Small intestine (tissue), 7 donors: Measurements from ENCODE around the gene AFG1L. TPM values are rescaled to one million over a fixed set of nuclear protein-coding genes. Genes with fewer than 3 reads are reported as not detected.
"Not testable (repeated sequence)": the region's sequence is repeated elsewhere in the genome, so short reads cannot be mapped to it uniquely, and the experiment has no call there.

Experiments used
- DNase-seq, 2 donors: peaks; one replicate each; pipeline versions ENCODE4 v3.0.0 to v3.0.0-alpha.2; 2013
- FAIRE-seq: peaks from 2 replicates; lab custom pipeline; 2012; peaks lifted over from hg19 to GRCh38; lab: Jason Lieb, UNC
- H3K27ac ChIP-seq, 3 donors: one replicate each; pipeline ENCODE4 v1.5.1; 2013; ENCODE audit warnings: low read length in 2 of 3, mild to moderate bottlenecking in 2 of 3, control low read depth in 1 of 3, inconsistent platforms in 1 of 3, low read depth in 1 of 3, moderate library complexity in 1 of 3
- H3K27me3 ChIP-seq, 3 donors: one replicate each; pipeline ENCODE4 v1.6.1; 2013; ENCODE audit warnings: low read length in 3 of 3, inconsistent platforms in 1 of 3; ENCODE audit not compliant: control insufficient read depth in 3 of 3, insufficient read depth in 3 of 3
- H3K36me3 ChIP-seq, 3 donors: one replicate each; pipeline ENCODE4 v1.6.1; 2013; ENCODE audit warnings: low read length in 3 of 3, inconsistent platforms in 1 of 3, low read depth in 1 of 3, mild to moderate bottlenecking in 1 of 3, moderate library complexity in 1 of 3; ENCODE audit not compliant: control insufficient read depth in 3 of 3, insufficient read depth in 2 of 3
- H3K4me1 ChIP-seq, 3 donors: one replicate each; pipeline ENCODE4 v1.6.1; 2013; ENCODE audit warnings: low read length in 2 of 3, inconsistent platforms in 1 of 3, low read depth in 1 of 3, mild to moderate bottlenecking in 1 of 3, moderate library complexity in 1 of 3; ENCODE audit not compliant: control insufficient read depth in 3 of 3, insufficient read depth in 2 of 3
- H3K4me3 ChIP-seq, 3 donors: one replicate each; pipeline ENCODE4 v1.5.1; 2013; ENCODE audit warnings: low read length in 3 of 3, control low read depth in 1 of 3, inconsistent platforms in 1 of 3, low read depth in 1 of 3, mild to moderate bottlenecking in 1 of 3, moderate library complexity in 1 of 3
- H3K9me3 ChIP-seq, 2 donors: one replicate each; pipeline ENCODE4 v1.6.1; 2013; ENCODE audit warnings: low read depth in 1 of 2, low read length in 1 of 2; ENCODE audit not compliant: control insufficient read depth in 2 of 2, insufficient read depth in 1 of 2
- WGBS, 3 donors: extraction: QIAGEN DNeasy Blood & Tissue Kit; methylation state at CpG; one replicate each; pipeline ENCODE4 v1.1.7; 2013; 5-methylcytosine and 5-hydroxymethylcytosine counted together
- polyA plus RNA-seq, 4 donors: library from polyadenylated mRNA; stranded (reverse) in 3 of 4; unstranded in 1 of 4; fragments of 200-250 nt in 3 of 4; fragments of 120-200 nt in 1 of 4; gene quantifications; one replicate each; pipeline versions ENCODE4 v1.2.1 to v1.2.3, GENCODE V29; 2013
- donor health status: healthy with polysubstance abuse.
- donor health status: control.
- donor health status: control.
- donor health status: Bipolar disorder and iron deficiency.
- donor health status: healthy.

Gene AFG1L
- polyA plus RNA-seq, 4 donors: 2.2 to 10.8 (median 3.5) TPM

DNA sequence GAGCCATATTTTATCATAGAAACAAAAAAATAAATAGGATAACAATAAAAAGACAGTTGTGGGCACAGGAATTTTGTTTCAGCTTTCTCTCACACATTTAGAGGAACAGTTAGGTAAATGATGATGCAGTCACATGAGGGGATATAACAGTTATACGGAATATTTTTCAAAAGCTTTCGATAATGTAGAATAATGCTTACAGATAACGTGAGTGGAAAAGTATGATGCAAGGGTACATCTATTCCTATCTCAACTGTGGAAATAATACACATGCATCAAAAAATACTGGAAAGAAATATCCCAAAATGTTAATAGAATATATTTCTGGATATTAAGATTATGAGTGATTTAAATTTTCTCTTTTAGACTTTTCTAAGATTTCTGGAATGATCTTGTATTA is 114.0 kb downstream of the AFG1L start:
- Histone ChIP-seq H3K27ac (peak overlapping the region in 1 of 3 donors; percentile 53), H3K9me3 (peaks cover 0 to 19% of the 10 kb centered on the region in 2 donors), H3K27me3 (no peaks in the 10 kb centered on the region), H3K4me3 (no peak overlapping the region), H3K36me3 (peaks cover 0 to 11% (median 0%) of the 10 kb centered on the region in 3 donors), H3K4me1 (peaks cover 0 to 23% (median 2%) of the 10 kb centered on the region in 3 donors)
- DNase-seq: no peak
- WGBS, 3 donors: 32 to 61% (median 40%) methylated on average over 3 of the region's 3 CpGs
- FAIRE-seq: no peak

DNA sequence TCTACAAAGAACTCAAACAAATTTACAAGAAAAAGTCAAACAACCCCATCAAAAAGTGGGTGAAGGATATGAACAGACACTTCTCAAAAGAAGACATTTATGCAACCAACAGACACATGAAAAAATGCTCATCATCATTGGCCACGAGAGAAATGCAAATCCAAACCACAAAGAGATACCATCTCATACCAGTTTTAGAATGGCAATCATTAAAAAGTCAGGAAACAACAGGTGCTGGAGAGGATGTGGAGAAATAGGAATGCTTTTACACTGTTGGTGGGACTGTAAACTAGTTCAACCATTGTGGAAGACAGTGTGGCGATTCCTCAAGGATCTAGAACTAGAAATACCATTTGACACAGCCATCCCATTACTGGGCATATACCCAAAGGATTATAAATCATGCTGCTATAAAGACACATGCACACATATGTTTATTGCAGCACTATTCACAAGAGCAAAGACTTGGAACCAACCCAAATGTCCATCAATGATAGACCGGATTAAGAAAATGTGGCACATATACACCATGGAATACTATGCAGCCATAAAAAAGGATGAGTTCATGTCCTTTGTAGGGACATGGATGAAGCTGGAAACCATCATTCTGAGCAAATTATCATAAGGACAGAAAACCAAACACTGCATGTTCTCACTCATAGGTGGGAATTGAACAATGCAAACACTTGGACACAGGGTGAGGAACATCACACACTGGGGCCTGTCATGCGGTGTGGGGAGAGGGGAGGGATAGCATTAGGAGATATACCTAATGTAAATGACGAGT is 121.4 kb downstream of the AFG1L start:
- WGBS, 3 donors: 84 to 91% (median 89%) methylated on average over 4 to 5 of the region's 5 CpGs
- not testable (repeated sequence) for FAIRE-seq, H3K4me1 ChIP-seq, H3K4me3 ChIP-seq, H3K9me3 ChIP-seq, H3K27me3 ChIP-seq, H3K27ac ChIP-seq, H3K36me3 ChIP-seq, DNase-seq

DNA sequence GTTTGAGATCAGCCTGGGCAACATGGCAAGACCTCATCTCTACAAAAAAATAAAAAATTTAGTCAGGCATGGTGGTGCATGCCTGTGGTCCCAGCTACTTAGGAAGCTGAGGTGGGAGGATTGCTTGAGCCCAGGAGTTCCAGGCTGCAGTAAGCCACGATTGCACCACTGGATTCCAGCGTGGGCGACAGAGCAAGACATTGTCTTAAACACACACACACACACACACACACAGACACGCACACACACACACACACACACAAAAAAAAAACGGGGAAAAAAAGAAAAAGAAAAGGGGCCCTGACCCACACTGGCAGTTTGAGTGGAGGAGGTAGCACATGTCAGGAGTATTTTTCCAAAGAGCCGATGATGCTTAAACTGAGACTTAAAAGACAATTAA is 122.2 kb downstream of the AFG1L start:
- Histone ChIP-seq H3K4me3 (no peak overlapping the region), H3K9me3 (no peaks in the 10 kb centered on the region), H3K36me3 (no peaks in the 10 kb centered on the region), H3K27ac (no peak overlapping the region), H3K4me1 (no peaks in the 10 kb centered on the region), H3K27me3 (no peaks in the 10 kb centered on the region)
- FAIRE-seq (no peak), DNase-seq (no peak)
- 84 to 91% (median 88%) methylated on average over 6 of the region's 6 CpGs for WGBS, 3 donors

DNA sequence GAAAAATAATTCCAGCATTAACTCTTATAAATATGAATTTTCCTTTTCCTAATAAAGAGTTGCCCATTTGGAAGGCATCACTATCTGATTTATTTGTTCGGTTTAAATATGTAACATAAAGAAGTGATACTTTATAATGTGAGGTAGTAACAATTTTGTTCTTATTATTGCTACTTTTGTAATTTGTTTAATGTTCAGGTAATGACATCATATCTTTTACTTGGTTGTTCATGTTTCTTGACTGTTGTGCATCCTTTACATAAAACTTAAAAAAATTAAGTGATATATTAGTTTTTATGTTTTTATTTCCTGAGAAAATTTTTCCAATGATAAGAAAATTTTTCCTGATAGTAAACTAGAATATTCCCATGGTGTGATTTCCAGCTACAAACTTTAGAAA is 124.6 kb downstream of the AFG1L start:
- Histone ChIP-seq H3K27ac (no peak overlapping the region), H3K4me3 (no peak overlapping the region), H3K36me3 (no peaks in the 10 kb centered on the region), H3K9me3 (no peaks in the 10 kb centered on the region), H3K4me1 (no peaks in the 10 kb centered on the region), H3K27me3 (no peaks in the 10 kb centered on the region)
- FAIRE-seq (no peak), DNase-seq (no peak)
- WGBS, 3 donors: 95 to 100% (median 96%) methylated on average over 1 of the region's 1 CpG

DNA sequence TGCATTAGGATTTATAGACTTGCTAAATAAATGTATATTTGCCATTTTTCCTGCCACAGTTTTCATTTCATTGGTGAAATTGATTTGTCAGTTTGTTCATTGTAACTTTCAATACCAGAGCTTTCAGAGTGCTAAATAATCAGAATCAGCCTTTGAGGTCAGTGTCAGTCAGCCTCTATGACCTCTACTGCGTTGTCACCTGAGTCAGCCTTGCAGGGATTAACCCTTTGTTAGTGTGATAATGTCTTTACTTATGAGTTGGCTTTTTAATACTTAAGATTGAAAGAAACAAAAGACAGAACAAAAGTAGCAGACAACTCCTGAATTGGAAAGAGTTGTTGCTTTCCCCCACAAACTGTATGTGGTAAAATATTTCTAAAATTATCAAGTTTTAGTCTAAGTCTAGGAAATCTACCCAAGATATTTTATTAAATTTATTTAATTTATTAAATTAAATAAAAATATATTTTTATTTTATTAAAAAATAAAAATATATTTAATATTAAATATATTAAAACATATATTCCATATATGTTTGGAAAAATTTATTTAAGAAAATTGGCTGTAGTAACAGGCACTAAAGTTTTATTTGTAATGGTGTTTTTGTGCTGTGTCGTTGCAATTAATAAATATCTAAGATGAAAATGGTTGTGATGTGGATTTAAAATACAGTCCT is 125.2 kb downstream of the AFG1L start:
- FAIRE-seq (peak; percentile 68), DNase-seq (no peak)
- 57 to 65% (median 59%) methylated on average over 2 of the region's 2 CpGs for WGBS, 3 donors
- H3K4me3 ChIP-seq: no peak overlapping the region
- H3K4me1 ChIP-seq: peaks cover 0 to 2% (median 0%) of the 10 kb centered on the region in 3 donors
- no peak overlapping the region for H3K27ac ChIP-seq
- H3K36me3 ChIP-seq: no peaks in the 10 kb centered on the region
- no peaks in the 10 kb centered on the region for H3K9me3 ChIP-seq
- H3K27me3 ChIP-seq: no peaks in the 10 kb centered on the region

DNA sequence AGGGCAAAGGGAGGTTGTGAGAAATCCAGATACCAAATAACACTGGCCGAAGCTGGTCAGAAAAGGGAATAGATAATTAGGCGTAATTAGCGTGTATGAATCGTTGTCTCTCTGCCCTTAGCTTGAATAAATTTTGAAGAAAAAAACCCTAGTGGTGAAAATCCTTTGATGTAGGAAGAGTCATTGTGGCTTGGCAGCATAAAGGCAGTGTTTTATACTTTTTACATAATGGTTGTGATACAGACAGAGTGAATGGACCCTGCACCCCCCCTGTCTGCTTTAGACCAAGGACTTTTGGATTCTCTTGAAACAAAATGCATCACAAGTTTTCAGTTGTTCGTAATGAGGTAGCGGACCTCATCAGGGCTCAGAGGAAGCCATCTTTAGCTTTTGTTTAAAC is 126.5 kb downstream of the AFG1L start:
- no peaks in the 10 kb centered on the region for H3K9me3 ChIP-seq
- H3K4me1 ChIP-seq: peaks cover 0 to 3% (median 0%) of the 10 kb centered on the region in 3 donors
- WGBS, 3 donors: 94 to 98% (median 95%) methylated on average over 6 of the region's 6 CpGs
- FAIRE-seq (no peak), DNase-seq (no peak)
- no peak overlapping the region for H3K27ac ChIP-seq
- no peak overlapping the region for H3K4me3 ChIP-seq
- H3K36me3 ChIP-seq: no peaks in the 10 kb centered on the region
- no peaks in the 10 kb centered on the region for H3K27me3 ChIP-seq

DNA sequence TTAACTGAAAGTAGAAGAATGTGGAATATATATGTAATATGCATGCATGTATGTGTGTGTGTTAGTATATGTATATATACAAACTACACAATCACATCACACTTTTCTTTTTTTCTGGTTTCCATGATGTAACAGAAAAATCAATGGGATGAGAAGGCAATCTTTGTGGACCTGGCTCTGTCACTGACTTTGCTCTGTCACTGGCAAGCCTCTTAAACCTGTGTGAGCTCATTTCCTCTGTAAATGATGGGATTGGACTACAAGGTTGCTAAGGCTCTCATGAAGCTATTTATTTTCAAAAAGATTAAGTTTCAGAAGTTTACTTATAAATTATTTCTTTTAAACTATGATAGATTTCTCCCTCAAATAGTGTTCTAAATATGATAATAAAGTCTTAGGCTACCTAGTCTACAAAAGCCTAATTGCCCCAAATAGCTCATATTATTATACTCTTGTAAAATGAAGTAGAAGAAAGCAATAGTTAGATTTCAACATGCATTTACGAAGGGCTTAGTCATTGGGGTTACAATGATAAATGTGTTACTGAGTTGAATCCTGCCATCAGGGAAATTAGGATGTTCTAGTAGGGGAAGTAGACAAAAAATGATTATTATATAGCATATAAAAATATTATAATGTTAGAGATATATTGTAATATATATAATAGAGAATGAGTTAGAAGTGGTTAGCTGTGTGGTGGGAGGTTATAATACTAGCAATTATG is 129.3 kb downstream of the AFG1L start:
- Histone ChIP-seq H3K27ac (no peak overlapping the region), H3K4me1 (peaks cover 0 to 3% (median 0%) of the 10 kb centered on the region in 3 donors), H3K4me3 (no peak overlapping the region), H3K9me3 (no peaks in the 10 kb centered on the region), H3K36me3 (no peaks in the 10 kb centered on the region), H3K27me3 (no peaks in the 10 kb centered on the region)
- FAIRE-seq (no peak), DNase-seq (peak; percentile 16 to 64)
- WGBS, 3 donors: 74 to 88% (median 83%) methylated on average over 1 of the region's 1 CpG

DNA sequence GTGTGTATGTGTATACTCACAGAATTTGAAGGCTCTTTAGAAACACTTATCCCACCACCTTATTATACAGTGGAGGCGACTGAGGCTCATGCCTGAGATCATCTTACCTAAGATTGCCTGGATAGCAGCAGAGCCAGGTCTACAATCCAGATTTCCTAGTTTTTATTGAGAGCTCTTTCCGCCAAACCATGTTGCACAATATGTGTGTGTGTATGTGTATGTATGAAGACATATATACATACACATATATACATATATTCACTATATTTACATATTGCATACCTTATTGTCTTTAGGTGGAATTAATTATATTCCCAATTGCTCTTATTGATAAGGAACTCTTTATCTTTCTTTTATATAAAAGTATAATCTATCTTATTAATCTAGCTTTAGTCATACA is 130.6 kb downstream of the AFG1L start:
- Histone ChIP-seq H3K36me3 (no peaks in the 10 kb centered on the region), H3K27me3 (no peaks in the 10 kb centered on the region), H3K9me3 (no peaks in the 10 kb centered on the region), H3K4me1 (peaks cover 0 to 6% (median 0%) of the 10 kb centered on the region in 3 donors), H3K27ac (no peak overlapping the region), H3K4me3 (no peak overlapping the region)
- FAIRE-seq (no peak), DNase-seq (no peak)
- WGBS, 3 donors: 92 to 98% (median 97%) methylated on average over 2 of the region's 2 CpGs
